22Rv1 (cell line): ENCODE measurements around the gene SNX33.
"Not testable (repeated sequence)": the region's sequence is repeated elsewhere in the genome, so short reads cannot be mapped to it uniquely, and the experiment has no call there.

Source experiments
- H3K27ac ChIP-seq: fragments of 450-650 bp; 2 replicates; pipeline ENCODE4 v1.5.1; 2017
- CTCF ChIP-seq: fragments of 450-650 bp; IDR thresholded peaks from 2 replicates; pipeline ENCODE4 v1.5.1; 2017; ENCODE audit warnings: mild to moderate bottlenecking
- ZFX ChIP-seq: fragments of 450-650 bp; IDR thresholded peaks from 2 replicates; pipeline ENCODE4 v1.6.1; 2017; ENCODE audit warnings: antibody characterized with exemption, borderline replicate concordance

Gene SNX33

GRCh38 chr15:75620058-75620820, 27.5 kb upstream of the SNX33 start:
- H3K27ac ChIP-seq = no peak overlapping the region
- no peak for TF ChIP-seq CTCF
- no peak for TF ChIP-seq ZFX

GRCh38 chr15:75620841-75621391, 26.8 kb upstream of the SNX33 start:
- TF ChIP-seq ZFX = no peak
- no peak for TF ChIP-seq CTCF
- H3K27ac ChIP-seq = no peak overlapping the region

- TF ChIP-seq CTCF = no peak
- TF ChIP-seq ZFX = no peak
- no peak overlapping the region for H3K27ac ChIP-seq
Observed at GRCh38 chr15:75622505-75622904, 25.2 kb upstream of the SNX33 start.

GRCh38 chr15:75625542-75626347, 22.0 kb upstream of the SNX33 start, which contains the start of gene SNUPN:
TSS of gene SNUPN (minus strand) at chr15:75625725. CDS start at chr15:75621051, 4,674 bp downstream.
- TF ChIP-seq CTCF = no peak
- TF ChIP-seq ZFX = no peak
- peak within 1 kb of the TSS; percentile 89 for H3K27ac ChIP-seq

- no peak for TF ChIP-seq ZFX
- no peak for TF ChIP-seq CTCF
- no peak overlapping the region for H3K27ac ChIP-seq
Observed at GRCh38 chr15:75631935-75632334, 15.8 kb upstream of the SNX33 start.

GRCh38 chr15:75633922-75634321, 13.8 kb upstream of the SNX33 start:
- not testable (repeated sequence) for H3K27ac ChIP-seq

- TF ChIP-seq ZFX (no peak), CTCF (no peak)
- no peak overlapping the region for H3K27ac ChIP-seq
Observed at GRCh38 chr15:75636026-75636425, 11.7 kb upstream of the SNX33 start.
